ENCODE data around the gene ADARB1. TPM values are rescaled to one million over a fixed set of nuclear protein-coding genes. Genes with fewer than 3 reads are reported as not detected.
A peak's percentile ranks its signal among the peaks of the same experiment; 100 is the strongest.

ADARB1 gene
- total RNA-seq, 1 donor: 11.8 TPM

GRCh38 chr21:45244799-45245340 is 170.5 kb downstream of the ADARB1 start:
- no peak for DNase-seq (ENCODE audit: low read depth in 2 of 3, low spot score in 2 of 3)

GRCh38 chr21:45246386-45247320 is 172.3 kb downstream of the ADARB1 start:
- no peak for DNase-seq (ENCODE audit: low read depth in 2 of 3, low spot score in 2 of 3)

DNA sequence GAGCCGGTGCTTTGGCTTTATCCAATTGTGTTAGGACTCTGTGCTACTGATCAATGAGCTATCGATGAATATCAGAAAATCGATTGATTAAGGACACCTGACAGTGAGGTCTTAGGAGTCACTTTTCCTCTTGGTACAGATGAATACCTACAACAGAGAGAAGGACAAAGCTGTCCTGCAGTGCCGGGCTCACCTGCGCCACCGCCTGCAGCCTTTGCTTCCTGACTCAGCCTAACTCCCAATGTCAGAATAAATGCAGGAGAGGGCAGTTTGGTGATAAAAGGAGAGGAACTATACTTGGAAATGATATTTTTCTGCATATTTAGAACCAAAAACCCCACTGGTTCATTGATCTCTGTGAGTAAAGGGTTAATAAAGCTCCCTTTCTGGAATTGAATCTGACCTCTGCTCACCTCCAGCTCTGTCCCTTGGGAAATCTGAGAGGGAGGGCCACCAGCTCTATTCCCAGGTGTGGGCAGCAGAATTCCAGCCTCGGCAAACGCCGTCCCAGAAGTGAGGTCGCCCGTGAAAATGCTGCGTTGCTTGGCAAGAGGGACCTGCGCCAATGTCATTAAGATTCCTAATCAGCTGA is 174.0 kb downstream of the ADARB1 start:
- DNase-seq (ENCODE audit: low read depth in 2 of 3, low spot score in 2 of 3): no peak

DNA sequence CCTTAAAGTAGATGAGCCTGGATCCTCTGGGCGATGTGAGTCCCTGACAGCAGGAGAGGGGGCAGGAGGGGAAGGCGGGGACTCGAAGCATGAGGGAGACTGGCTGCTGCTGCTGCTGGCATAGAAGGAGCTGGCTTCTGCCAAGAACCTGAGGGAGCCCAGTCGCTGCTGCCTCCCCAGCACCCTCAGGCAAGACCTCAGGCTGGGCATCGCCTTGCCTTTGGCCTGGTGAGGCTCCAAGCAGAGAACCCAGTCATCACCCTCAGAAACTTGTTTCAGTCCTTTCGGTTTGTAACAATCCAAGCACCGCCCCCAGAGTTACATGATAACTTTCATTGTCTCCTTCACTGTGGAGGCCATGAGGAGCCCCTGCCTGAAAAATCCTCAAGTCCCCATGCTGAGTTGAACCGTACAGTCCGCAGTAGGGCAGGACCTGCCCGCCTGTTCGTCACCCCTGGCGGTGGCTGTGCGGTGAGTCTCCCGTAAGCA is 174.6 kb downstream of the ADARB1 start:
- DNase-seq (ENCODE audit: low read depth in 2 of 3, low spot score in 2 of 3): no peak

GRCh38 chr21:45249626-45250025 is 175.2 kb downstream of the ADARB1 start:
- DNase-seq (ENCODE audit: low read depth in 2 of 3, low spot score in 2 of 3): no peak

DNA sequence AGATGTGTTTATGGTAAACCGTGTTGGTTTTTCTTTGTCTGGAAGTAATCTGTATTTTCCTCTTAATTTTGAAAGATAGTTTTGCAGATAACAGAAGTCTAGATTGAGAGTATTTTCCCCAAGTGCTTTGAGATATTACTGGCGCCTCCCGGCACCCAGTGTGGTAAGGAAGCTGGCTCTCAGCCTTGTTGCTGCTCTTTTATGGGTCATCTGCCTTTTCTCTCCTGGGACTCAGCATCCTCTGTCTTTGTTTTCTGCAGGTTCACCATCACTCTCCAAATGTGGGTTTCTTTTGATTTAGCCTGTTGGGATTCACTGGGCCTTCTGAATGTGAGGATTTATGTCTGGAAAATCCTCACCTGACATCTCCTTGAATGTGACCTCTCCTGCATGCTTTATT is 175.9 kb downstream of the ADARB1 start:
- no peak for DNase-seq (ENCODE audit: low read depth in 2 of 3, low spot score in 2 of 3)

- peak in 1 of 3 donors; percentile 42 for DNase-seq (ENCODE audit: low read depth in 2 of 3, low spot score in 2 of 3)
These were observed 176.7 kb downstream of the ADARB1 start for GRCh38 chr21:45250914-45251634.

GRCh38 chr21:45251635-45252447 is 177.5 kb downstream of the ADARB1 start:
- no peak for DNase-seq (ENCODE audit: low read depth in 2 of 3, low spot score in 2 of 3)

DNA sequence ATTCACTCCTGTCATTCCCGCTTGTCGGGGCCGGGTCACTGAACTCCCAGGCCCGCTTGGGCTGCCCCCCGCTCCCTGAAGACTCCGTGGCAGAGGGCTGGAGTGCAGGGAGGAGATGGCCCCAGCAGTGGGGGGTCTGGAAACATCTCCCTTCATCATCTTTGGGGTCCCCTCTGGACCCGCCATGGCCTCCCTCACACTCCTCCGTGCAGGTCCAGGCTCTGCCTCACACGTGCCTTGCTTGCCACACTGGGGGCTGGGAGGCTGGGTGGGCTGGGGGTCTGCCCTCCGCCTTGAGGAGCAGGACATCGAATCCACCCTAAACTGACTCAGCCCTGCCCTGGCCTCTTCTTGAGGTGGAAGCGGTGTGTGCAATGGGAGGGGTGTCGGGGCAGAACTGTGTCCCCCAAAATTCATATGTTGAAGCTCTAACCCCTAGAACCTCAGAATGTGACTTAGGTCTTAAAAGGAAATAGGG is 178.1 kb downstream of the ADARB1 start:
- DNase-seq (ENCODE audit: low read depth in 2 of 3, low spot score in 2 of 3): no peak

- DNase-seq (ENCODE audit: low read depth in 2 of 3, low spot score in 2 of 3): no peak
These were observed 178.8 kb downstream of the ADARB1 start for GRCh38 chr21:45253180-45253579.

- no peak for DNase-seq (ENCODE audit: low read depth in 2 of 3, low spot score in 2 of 3)
These were observed 179.5 kb downstream of the ADARB1 start for GRCh38 chr21:45253633-45254459.

GRCh38 chr21:45254460-45254930 is 180.1 kb downstream of the ADARB1 start:
- DNase-seq (ENCODE audit: low read depth in 2 of 3, low spot score in 2 of 3): no peak

DNA sequence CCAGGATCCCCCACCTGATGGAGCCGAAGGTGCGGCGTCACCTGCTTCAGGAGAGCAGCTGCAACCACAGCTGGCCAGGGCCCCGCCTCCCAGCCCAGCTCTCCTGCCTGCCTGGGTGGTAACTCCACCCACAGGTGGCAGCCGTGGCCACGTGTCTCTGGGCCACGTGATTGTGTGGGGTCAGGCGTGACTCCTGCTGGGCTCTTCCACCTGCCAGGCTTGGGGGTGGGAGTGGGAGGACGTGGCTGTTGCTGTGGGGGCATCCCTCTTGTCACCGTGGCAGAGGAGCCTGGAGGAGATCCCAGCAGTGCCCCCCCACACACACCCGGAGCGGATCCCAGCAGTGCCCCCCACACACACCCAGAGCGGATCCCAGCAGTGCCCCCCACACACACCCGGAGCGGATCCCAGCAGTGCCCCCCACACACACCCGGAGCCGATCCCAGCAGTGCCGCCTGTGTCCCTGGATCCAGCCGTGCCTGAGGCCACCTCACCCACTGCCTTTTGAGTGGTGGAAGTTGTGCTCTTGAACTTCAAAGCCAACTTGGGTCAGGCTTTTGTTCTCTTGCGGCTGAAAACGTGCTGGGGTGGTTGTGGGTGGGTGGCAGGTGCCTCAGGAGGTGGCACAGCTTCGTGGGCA is 181.1 kb downstream of the ADARB1 start:
- DNase-seq (ENCODE audit: low read depth in 2 of 3, low spot score in 2 of 3): no peak

DNA sequence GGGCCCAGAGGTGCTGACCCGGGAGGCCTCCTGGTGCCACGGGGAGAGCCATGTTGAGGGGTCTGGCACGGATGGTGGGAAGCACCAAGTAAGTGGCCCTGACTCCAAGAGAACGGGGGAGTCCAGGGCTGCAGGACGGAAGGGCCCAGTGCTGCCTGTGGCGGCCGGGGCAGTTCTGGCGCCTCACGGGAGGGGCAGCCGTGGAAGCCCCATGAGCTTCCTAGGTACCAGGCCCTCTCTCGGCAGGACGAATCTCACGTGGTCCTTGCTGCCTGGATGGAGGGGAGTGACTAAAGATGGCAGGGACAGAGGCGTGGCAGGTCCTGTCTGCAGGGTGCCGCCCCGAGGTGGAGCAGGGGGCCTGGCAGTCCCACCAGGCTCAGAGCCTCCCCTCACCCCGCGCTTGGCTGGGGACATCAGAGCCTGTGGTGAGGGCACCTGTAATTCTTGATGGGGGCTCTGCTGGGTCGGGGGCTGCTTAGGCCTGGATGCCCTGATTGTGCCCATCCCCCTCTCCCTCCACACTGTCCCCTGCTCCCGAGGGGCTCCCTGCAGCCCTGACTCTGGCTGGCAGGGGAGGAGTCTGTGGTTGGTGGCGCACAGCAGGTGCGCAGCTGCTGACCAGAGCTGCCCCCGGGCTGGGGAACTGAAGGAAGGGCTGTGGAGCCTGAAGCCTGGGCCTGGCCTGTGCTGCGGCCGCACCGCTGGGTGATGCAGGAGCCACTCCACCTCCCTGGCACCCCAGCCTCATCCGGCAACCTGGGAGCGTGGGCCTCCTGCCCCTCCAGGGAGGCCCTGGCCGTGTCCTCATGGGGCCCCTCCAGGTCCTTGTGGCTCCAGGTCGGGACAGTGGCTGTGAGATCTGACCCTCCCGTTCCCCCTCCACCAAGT is 181.9 kb downstream of the ADARB1 start:
- DNase-seq (ENCODE audit: low read depth in 2 of 3, low spot score in 2 of 3): peak in 2 of 3 donors; percentile 36 to 86

- peak in 2 of 3 donors; percentile 90 to 98 for DNase-seq (ENCODE audit: low read depth in 2 of 3, low spot score in 2 of 3)
These were observed 182.7 kb downstream of the ADARB1 start for GRCh38 chr21:45256912-45257672.

- DNase-seq (ENCODE audit: low read depth in 2 of 3, low spot score in 2 of 3): no peak
These were observed 183.4 kb downstream of the ADARB1 start for GRCh38 chr21:45257673-45258341.

Data from hematopoietic multipotent progenitor cell (in vitro differentiated cells).